Measurements from ENCODE around the gene TBXA2R.

DNA sequence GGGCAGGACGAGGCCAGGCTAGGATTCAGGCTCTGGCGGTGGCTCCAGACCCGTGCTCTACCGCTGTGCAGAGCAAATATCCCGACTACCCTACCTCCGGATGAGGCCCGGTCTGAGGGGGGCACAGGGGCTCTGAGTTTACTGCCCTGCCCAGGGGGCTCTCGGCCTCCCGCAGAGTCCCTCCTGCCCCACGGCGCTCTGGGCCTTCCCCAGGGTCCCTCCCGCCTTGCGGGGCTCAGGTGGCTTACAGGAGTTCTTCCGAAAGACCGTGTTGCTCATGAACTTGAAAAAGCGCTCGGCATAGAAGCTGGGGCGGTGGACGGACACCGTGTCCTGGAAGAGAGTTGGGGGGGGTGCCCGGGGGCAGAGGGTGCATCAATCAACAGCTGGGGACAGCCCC is 39.1 kb upstream of the TBXA2R start:
- TF ChIP-seq YY1 (IDR thresholded peaks at IDR 0.05; ENCODE audit: insufficient read depth, insufficient read length) (no peak), ZNF274 (IDR thresholded peaks at IDR 0.05; ENCODE audit: low read depth, low read length) (no peak), SUZ12 (IDR thresholded peaks at IDR 0.05; ENCODE audit: extremely low read depth, insufficient read depth, insufficient read length) (no peak)

All from NT2/D1 (cell line).